GM19452 (cell line): ENCODE measurements around the gene MYH9.

Experiments
- ATAC-seq: cut with Tn5 transposase; IDR thresholded peaks from one replicate; pipeline ENCODE4 v1.9.1; 2021; ENCODE audit not compliant: unreplicated experiment

MYH9 gene

DNA sequence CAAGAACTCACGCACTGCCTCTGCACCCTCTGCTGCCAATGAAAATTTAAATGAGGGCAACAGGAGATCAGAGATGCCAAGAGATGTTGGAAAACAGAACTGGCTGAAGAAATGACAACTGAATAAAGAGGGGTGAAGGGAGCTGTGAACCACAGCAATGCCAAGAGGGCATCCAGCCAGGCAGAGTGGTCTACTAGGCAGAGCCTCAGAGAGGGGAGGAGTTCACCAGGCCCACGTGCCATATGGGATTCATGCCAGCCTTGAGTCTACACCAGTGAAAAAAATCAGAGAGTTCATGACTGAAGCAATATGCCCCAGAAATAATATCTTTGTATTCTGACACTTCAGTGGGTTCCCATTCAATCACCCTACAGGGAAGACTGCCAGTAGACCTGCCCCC, 152.8 kb downstream of the MYH9 start:
- ATAC-seq: no peak

- no peak for ATAC-seq
Measured at GRCh38 chr22:36234213-36234612, 153.6 kb downstream of the MYH9 start.

DNA sequence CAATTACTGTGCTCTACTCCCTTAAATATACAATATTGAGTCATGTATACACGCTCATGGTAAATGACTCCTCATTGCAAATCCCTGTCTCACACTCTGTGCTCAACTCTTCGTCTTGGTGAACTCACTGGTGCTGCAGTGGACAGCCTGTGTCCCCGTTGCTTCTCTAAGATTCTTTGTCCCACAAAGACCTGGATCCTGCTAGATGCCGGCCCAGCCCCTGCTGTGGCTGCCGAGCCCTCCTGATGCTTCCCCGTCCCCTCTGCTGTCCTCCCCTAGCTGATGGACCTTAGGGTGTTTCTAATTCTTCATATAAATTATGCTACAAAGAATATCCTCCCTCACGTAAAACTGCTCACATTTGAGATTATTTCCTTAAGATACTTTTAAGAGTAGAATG, 154.0 kb downstream of the MYH9 start:
- no peak for ATAC-seq

GRCh38 chr22:36232715-36233401, 154.9 kb downstream of the MYH9 start:
- ATAC-seq: no peak
